Measurements from ENCODE around the gene HMSD.

GRCh38 chr18:63980027-63980426, 30.9 kb downstream of the HMSD start:
- TF ChIP-seq CTCF (IDR thresholded peaks at IDR 0.05) (no peak), POLR2A (IDR thresholded peaks at IDR 0.05) (no peak)
